H9 (cell line): ENCODE results near the gene PRUNE2. TPM values are rescaled to one million over a fixed set of nuclear protein-coding genes. Genes with fewer than 3 reads are reported as not detected.

Experiments
- DNase-seq: peaks from one replicate; pipeline ENCODE4 v3.0.0-alpha.2; 2017
- H2AFZ ChIP-seq: one replicate; pipeline ENCODE4 v1.6.1; 2013; ENCODE audit warnings: mild to moderate bottlenecking, low read length, control low read depth, moderate library complexity
- H2AK5ac ChIP-seq: 2 replicates; pipeline ENCODE4 v1.6.1; 2013; ENCODE audit warnings: low read length, control low read depth, mixed read lengths; ENCODE audit not compliant: insufficient read length
- H2BK120ac ChIP-seq: one replicate; pipeline ENCODE4 v1.6.1; 2013; ENCODE audit warnings: low read depth, mild to moderate bottlenecking, low read length, control low read depth, inconsistent platforms; ENCODE audit not compliant: poor library complexity, severe bottlenecking
- H2BK12ac ChIP-seq: 2 replicates; pipeline ENCODE4 v1.6.1; 2013; ENCODE audit warnings: low read length, control low read depth, mixed read lengths, low read depth; ENCODE audit not compliant: insufficient read length
- H2BK15ac ChIP-seq: 2 replicates; pipeline ENCODE4 v1.6.1; 2013; ENCODE audit warnings: low read depth, low read length, control low read depth
- H2BK20ac ChIP-seq: one replicate; pipeline ENCODE4 v1.6.1; 2013; ENCODE audit warnings: low read depth, mild to moderate bottlenecking, low read length, control low read depth, inconsistent platforms; ENCODE audit not compliant: poor library complexity, severe bottlenecking
- H2BK5ac ChIP-seq: 2 replicates; pipeline ENCODE4 v1.6.1; 2013; ENCODE audit warnings: low read length, control low read depth, mixed read lengths; ENCODE audit not compliant: insufficient read length
- H3K14ac ChIP-seq: 2 replicates; pipeline ENCODE4 v1.6.1; 2013; ENCODE audit warnings: low read length, control low read depth; ENCODE audit not compliant: insufficient read depth
- H3K18ac ChIP-seq: 2 replicates; pipeline ENCODE4 v1.6.1; 2013; ENCODE audit warnings: low read depth, mild to moderate bottlenecking, mixed read lengths, low read length, control low read depth; ENCODE audit not compliant: insufficient read length
- H3K23ac ChIP-seq: 2 replicates; pipeline ENCODE4 v1.6.1; 2013; ENCODE audit warnings: low read length, control low read depth, mixed read lengths, low read depth; ENCODE audit not compliant: insufficient read length
- H3K23me2 ChIP-seq: 2 replicates; pipeline ENCODE4 v1.6.1; 2013; ENCODE audit warnings: low read depth, mild to moderate bottlenecking, mixed read lengths, low read length, control low read depth; ENCODE audit not compliant: insufficient read length, poor library complexity, severe bottlenecking
- H3K27ac ChIP-seq: 2 replicates; pipeline ENCODE4 v1.5.1; 2013; ENCODE audit warnings: low read length, control low read depth, mixed read lengths, low read depth; ENCODE audit not compliant: insufficient read length
- H3K27me3 ChIP-seq: 2 replicates; pipeline ENCODE4 v1.6.1; 2013; ENCODE audit warnings: low read length, control low read depth, inconsistent platforms; ENCODE audit not compliant: insufficient read depth
- H3K4ac ChIP-seq: 2 replicates; pipeline ENCODE4 v1.6.1; 2013; ENCODE audit warnings: low read depth, mild to moderate bottlenecking, control low read depth, inconsistent platforms, low read length, moderate library complexity
- H3K4me1 ChIP-seq: 2 replicates; pipeline ENCODE4 v1.6.1; 2013; ENCODE audit warnings: low read length, control low read depth, inconsistent platforms; ENCODE audit not compliant: insufficient read depth
- H3K4me2 ChIP-seq: 2 replicates; pipeline ENCODE4 v1.6.1; 2013; ENCODE audit warnings: low read length, control low read depth, mixed read lengths; ENCODE audit not compliant: insufficient read length, insufficient read depth
- H3K56ac ChIP-seq: 2 replicates; pipeline ENCODE4 v1.6.1; 2013; ENCODE audit warnings: low read depth, mild to moderate bottlenecking, mixed read lengths, low read length, control low read depth; ENCODE audit not compliant: insufficient read length
- H3K79me1 ChIP-seq: 2 replicates; pipeline ENCODE4 v1.6.1; 2013; ENCODE audit warnings: low read depth, mild to moderate bottlenecking, moderate library complexity, low read length, control low read depth, inconsistent platforms; ENCODE audit not compliant: insufficient read depth, poor library complexity, severe bottlenecking
- H3K79me2 ChIP-seq: 2 replicates; pipeline ENCODE4 v1.6.1; 2013; ENCODE audit warnings: low read length, control low read depth, inconsistent platforms; ENCODE audit not compliant: insufficient read depth
- H3K9ac ChIP-seq: 2 replicates; pipeline ENCODE4 v1.6.1; 2013; ENCODE audit warnings: low read length, control low read depth, mixed read lengths; ENCODE audit not compliant: insufficient read length; ENCODE audit errors: extremely low read depth
- H3K9me3 ChIP-seq: one replicate; pipeline ENCODE4 v1.6.1; 2013; ENCODE audit warnings: low read depth, low read length, inconsistent platforms; ENCODE audit not compliant: control insufficient read depth
- H3T11ph ChIP-seq: one replicate; pipeline ENCODE4 v1.6.1; 2013; ENCODE audit warnings: mild to moderate bottlenecking, low read length, control low read depth, inconsistent platforms
- H4K20me1 ChIP-seq: one replicate; pipeline ENCODE4 v1.6.1; 2013; ENCODE audit not compliant: control insufficient read depth, insufficient read length, insufficient read depth
- H4K5ac ChIP-seq: 2 replicates; pipeline ENCODE4 v1.6.1; 2013; ENCODE audit warnings: low read depth, mild to moderate bottlenecking, mixed read lengths, low read length, control low read depth; ENCODE audit not compliant: insufficient read length
- H4K8ac ChIP-seq: replicated peaks from 2 replicates; pipeline ENCODE4 v1.6.1; 2013; ENCODE audit warnings: low read length, control low read depth, mixed read lengths, low read depth; ENCODE audit not compliant: insufficient read length
- H4K91ac ChIP-seq: 2 replicates; pipeline ENCODE4 v1.6.1; 2013; ENCODE audit warnings: low read depth, mild to moderate bottlenecking, moderate library complexity, mixed read lengths, low read length, control low read depth; ENCODE audit not compliant: insufficient read length
- H3K27ac Mint-ChIP-seq, 3 experiments: 2 replicates in 2 of 3; 3 replicates in 1 of 3; pipeline ENCODE4 v1.8.0; 2020 to 2021; ENCODE audit warnings: mixed read lengths in 3 of 3, mild to moderate bottlenecking in 1 of 3, moderate library complexity in 1 of 3
- H3K27me3 Mint-ChIP-seq: 2 replicates; pipeline ENCODE4 v1.8.0; 2021; ENCODE audit warnings: low read depth, mild to moderate bottlenecking, moderate library complexity, mixed read lengths
- H3K36me3 Mint-ChIP-seq, 3 experiments: 2 replicates in 2 of 3; 3 replicates in 1 of 3; pipeline ENCODE4 v1.8.0; 2020 to 2021; ENCODE audit warnings: low read depth in 3 of 3, mixed read lengths in 3 of 3; ENCODE audit not compliant: insufficient read depth in 1 of 3
- H3K4me1 Mint-ChIP-seq, 2 experiments: 2 replicates each; pipeline ENCODE4 v1.8.0; 2020; ENCODE audit warnings: mixed read lengths in 2 of 2
- H3K4me3 Mint-ChIP-seq, 2 experiments: 2 replicates in 1 of 2; 3 replicates in 1 of 2; pipeline ENCODE4 v1.8.0; 2020 to 2021; ENCODE audit warnings: mild to moderate bottlenecking in 2 of 2, mixed read lengths in 2 of 2, moderate library complexity in 1 of 2
- H3K9me3 Mint-ChIP-seq, 2 experiments: 2 replicates in 1 of 2; 3 replicates in 1 of 2; pipeline ENCODE4 v1.8.0; 2020; ENCODE audit warnings: mild to moderate bottlenecking in 2 of 2, mixed read lengths in 2 of 2, moderate library complexity in 1 of 2
- CTCF ChIP-seq: fragments of 200-600 bp; sonication (generic); conservative IDR thresholded peaks from 3 replicates; pipeline ENCODE4 v1.8.0; 2021; ENCODE audit warnings: antibody characterized with exemption, mild to moderate bottlenecking
- WGBS: extraction: QIAGEN DNeasy Blood & Tissue Kit; methylation state at CpG from one replicate; pipeline ENCODE4 v1.1.7; 2013; ENCODE audit warnings: missing lambda C conversion rate, low lambda C conversion rate, mixed read lengths; ENCODE audit not compliant: insufficient read length; ENCODE audit errors: extremely low coverage; 5-methylcytosine and 5-hydroxymethylcytosine counted together
- total RNA-seq: library from RNA; stranded (reverse); gene quantifications from 2 replicates; pipeline ENCODE4 v1.2.1, GENCODE V29; 2021

Gene PRUNE2
- total RNA-seq, 1 experiment from 2014 or later = 12.1 TPM

- H4K91ac ChIP-seq = no peak overlapping the region
- H3K14ac ChIP-seq = no peak overlapping the region
- H4K20me1 ChIP-seq = no peaks in the 10 kb centered on the region
- no peak overlapping the region for H3K18ac ChIP-seq
- DNase-seq = no peak
- H3K27me3 Mint-ChIP-seq = no peaks in the 10 kb centered on the region
- H4K5ac ChIP-seq = no peak overlapping the region
- TF ChIP-seq CTCF = no peak
- H3K4ac ChIP-seq = no peak overlapping the region
- H3K79me1 ChIP-seq = no peaks in the 10 kb centered on the region
- no peak overlapping the region for H2AFZ ChIP-seq
- no peak overlapping the region for H3K27ac ChIP-seq
- WGBS = no CpG with 5 or more reads among the region's 3 CpGs
- H3K79me2 ChIP-seq = no peaks in the 10 kb centered on the region
- H3K4me1 Mint-ChIP-seq = peaks cover 5 to 12% of the 10 kb centered on the region in 2 experiments; a peak in 3 of 4 replicates
- H3K36me3 Mint-ChIP-seq = 0 out of 7 replicates have a peak, but pooled peaks cover 0 to 4% (median 0%) of the 10 kb centered on the region in 3 experiments
- no peaks in the 10 kb centered on the region for H3K27me3 ChIP-seq
- H3K4me1 ChIP-seq = 0 out of 2 replicates have a peak, but pooled peaks cover 2% of the 10 kb centered on the region
- no peak overlapping the region for H2AK5ac ChIP-seq
- no peak overlapping the region for H3K4me2 ChIP-seq
- no peak overlapping the region for H4K8ac ChIP-seq
- H3K9me3 ChIP-seq = no peaks in the 10 kb centered on the region
- no peaks in the 10 kb centered on the region for H3K23me2 ChIP-seq
- H3K4me3 Mint-ChIP-seq = no peak overlapping the region
- no peak overlapping the region for H3K23ac ChIP-seq
- no peak overlapping the region for H3T11ph ChIP-seq
- H3K56ac ChIP-seq = no peak overlapping the region
- H2BK15ac ChIP-seq = no peak overlapping the region
- H3K27ac Mint-ChIP-seq = no peak overlapping the region
- no peak overlapping the region for H2BK120ac ChIP-seq
- H3K9me3 Mint-ChIP-seq = peaks cover 0 to 4% of the 10 kb centered on the region in 2 experiments; a peak in 3 of 5 replicates
- H2BK5ac ChIP-seq = no peak overlapping the region
- H2BK12ac ChIP-seq = no peak overlapping the region
- no peak overlapping the region for H3K9ac ChIP-seq
- H2BK20ac ChIP-seq = no peak overlapping the region
These were observed 49.9 kb downstream of the PRUNE2 start for GRCh38 chr9:76856016-76856415.
